GM21786 (cell line): ENCODE results near the gene PDCL3.

ENCODE experiments used
- ATAC-seq: cut with Tn5 transposase; IDR thresholded peaks from one replicate; pipeline ENCODE4 v1.9.1; 2021; ENCODE audit not compliant: unreplicated experiment

The PDCL3 gene

DNA sequence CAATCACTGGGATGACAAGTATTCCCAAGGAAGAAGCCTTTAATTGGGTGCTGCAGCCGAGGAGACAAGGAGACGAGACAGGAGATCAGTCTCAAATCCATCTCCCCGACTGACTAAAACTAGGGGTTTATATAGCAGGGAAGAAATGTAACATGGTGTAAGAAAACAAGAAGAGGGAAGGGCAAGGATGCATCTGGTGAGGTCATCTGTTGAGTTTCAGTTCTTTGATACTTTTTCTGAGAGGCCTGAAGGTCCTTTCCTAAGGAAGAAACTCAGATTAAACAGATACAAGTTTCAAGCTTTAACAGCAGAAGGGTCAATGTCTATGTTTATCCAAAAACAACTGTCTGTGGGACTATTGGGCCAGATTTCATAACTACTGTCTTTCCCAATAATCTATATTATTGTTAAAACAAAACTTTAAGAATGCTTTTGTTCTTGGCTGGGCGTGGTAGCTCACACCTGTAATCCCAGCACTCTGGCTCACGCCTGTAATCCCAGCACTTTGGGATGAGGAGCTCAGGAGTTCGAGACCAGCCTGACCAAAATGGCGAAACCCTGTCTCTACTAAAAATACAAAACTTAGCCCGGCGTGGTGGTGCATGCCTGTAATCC, 2.5 kb upstream of the PDCL3 start:
- ATAC-seq: no peak

GRCh38 chr2:100561191-100561590, 1.6 kb upstream of the PDCL3 start:
- no peak for ATAC-seq

DNA sequence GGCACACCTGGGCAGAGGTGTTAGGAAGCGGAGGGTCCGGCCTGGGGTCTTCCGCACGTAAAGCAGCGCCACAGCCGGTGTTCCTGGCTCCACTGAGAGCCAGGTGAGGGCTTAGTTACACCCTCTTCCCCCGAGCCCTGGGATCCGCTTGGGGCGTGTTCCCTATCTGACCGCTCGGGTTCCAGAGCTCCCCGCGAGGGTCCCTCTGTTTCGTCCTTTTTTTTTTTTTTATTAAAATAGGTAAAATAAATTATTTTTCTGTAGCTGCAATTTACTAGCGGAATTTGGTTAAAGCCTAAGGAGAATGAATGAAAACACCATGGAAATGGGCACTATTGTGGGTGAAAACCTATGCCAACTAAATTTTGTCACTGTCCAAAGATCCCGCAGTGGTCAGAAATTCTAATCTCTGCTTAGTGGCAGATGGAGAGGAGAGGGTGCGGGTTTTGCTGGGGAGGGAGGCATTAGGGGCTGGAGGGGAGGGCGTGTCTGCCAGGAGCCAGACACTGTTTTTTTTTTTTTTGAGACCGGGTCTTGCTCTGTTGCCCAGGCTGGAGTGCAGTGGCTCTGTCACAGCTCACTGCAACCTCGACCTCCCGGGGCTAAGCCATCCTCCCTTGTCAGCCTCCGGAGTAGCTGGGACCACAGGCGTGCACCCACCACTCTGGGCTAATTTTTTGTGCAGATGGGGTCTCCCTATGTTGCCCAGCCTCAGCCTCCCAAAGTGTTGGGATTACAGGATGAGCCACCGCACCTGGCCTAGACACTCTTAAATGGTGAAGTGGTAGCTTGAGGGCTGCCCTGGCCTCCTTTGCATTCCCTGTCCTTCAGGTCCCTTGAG, 834 bp downstream of the PDCL3 start:
- peak; percentile 2 for ATAC-seq

- no peak for ATAC-seq
These were observed 6.2 kb downstream of the PDCL3 start for GRCh38 chr2:100568989-100569388.

GRCh38 chr2:100571668-100572067, 8.9 kb downstream of the PDCL3 start:
- ATAC-seq: no peak

- ATAC-seq: no peak
These were observed 15.0 kb downstream of the PDCL3 start for GRCh38 chr2:100577777-100578176.

- ATAC-seq: peak; percentile 73
These were observed 17.8 kb downstream of the PDCL3 start for GRCh38 chr2:100580367-100581276.

GRCh38 chr2:100581277-100581612, 18.5 kb downstream of the PDCL3 start:
- ATAC-seq: peak; percentile 22

- ATAC-seq: no peak
These were observed 22.0 kb downstream of the PDCL3 start for GRCh38 chr2:100584816-100585215.

GRCh38 chr2:100588071-100588786, 25.4 kb downstream of the PDCL3 start:
- ATAC-seq: no peak

DNA sequence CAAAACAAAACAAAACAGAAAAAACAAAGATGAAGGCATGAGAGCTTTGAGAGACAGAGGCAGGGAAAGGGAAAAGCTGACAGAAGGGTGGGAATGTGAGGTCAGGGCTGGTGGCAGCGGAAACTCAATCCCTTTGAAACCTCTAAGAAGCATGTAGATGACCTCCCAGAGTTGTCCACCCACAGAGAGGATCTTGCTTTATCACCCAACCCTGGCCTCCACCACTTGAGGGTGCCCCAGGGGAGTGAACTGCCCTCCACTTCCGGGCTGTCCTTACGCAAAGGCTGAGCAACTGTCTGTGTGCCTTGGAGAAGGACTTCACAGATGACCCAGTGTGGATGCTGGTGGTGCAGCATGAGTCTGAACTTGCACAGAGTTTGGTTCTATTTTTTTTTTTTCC, 26.7 kb downstream of the PDCL3 start:
- no peak for ATAC-seq

- ATAC-seq: no peak
These were observed 29.4 kb downstream of the PDCL3 start for GRCh38 chr2:100592226-100592625.

DNA sequence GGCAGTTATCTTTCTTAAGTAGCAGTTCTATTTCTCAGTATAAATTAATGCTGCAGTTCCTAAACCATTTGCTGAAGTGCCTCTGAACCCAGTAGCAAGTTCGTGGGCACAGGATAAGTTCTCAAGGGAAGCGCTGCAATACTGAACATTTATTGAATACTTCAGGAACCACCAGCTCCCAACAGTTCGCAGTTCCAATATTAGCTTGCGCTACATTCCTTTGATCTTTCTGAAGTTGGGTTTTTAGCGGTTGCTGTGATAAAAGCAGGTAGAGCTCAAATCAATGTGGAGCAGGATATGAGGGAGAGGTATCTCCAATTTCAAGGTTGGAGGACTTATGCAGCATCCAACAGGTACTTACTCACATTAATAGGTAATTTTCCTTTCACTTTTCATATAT, 33.7 kb downstream of the PDCL3 start:
- ATAC-seq: no peak

DNA sequence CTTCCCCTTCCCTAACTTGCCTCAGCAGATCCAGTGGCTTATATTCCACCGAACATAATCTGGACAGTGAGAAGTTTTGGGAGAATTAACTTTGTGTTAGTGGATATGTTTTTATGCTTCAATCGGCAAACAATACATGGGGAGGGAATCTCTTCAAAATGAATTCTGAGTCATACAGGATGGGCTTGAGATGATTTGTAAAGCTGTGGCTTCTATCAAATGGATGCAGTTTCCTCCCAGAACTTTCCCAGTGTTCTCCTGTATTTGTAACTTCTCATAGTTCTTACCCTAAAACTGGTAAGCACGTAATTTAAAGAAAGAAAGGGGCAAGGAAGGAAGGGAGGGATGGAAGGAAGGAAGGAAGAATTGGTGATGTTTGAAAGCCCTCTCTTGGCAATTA, 36.8 kb downstream of the PDCL3 start:
- ATAC-seq: no peak

GRCh38 chr2:100601661-100602060, 38.9 kb downstream of the PDCL3 start:
- ATAC-seq: no peak

- ATAC-seq: no peak
These were observed 40.6 kb downstream of the PDCL3 start for GRCh38 chr2:100603414-100603813.

DNA sequence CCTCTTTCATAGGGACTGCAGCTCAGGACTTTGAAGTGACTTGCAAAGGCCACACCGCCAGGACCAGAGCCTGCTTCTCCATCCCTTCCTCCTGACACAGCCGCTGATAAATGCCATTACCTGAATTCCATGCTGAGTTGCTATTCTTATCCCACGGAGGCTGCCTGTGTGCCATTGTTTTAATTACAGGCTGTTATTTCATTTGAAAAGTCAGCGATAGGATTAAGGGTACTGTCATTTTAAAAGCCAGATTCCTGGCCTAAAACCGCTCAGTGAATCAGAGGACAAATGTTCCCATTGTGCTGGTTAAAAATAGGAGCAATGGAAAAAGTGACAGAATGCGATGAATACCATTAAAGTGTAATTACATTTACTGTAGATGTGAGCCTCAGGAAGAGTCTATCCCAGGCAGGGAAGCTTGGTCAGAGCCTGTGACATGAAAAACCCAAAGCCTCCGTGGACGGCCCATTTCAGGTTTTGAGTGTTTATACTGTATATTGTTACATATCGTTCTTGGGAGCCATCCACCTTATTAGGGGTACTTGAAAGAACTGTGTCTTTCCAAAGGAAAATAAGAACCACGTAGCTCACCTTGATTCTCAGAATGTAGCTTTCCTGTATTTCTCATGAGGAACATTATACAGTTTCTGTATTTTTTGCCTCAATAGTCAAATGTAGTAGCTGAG, 41.3 kb downstream of the PDCL3 start:
- ATAC-seq: no peak

- ATAC-seq: no peak
These were observed 43.5 kb downstream of the PDCL3 start for GRCh38 chr2:100606332-100606725.

DNA sequence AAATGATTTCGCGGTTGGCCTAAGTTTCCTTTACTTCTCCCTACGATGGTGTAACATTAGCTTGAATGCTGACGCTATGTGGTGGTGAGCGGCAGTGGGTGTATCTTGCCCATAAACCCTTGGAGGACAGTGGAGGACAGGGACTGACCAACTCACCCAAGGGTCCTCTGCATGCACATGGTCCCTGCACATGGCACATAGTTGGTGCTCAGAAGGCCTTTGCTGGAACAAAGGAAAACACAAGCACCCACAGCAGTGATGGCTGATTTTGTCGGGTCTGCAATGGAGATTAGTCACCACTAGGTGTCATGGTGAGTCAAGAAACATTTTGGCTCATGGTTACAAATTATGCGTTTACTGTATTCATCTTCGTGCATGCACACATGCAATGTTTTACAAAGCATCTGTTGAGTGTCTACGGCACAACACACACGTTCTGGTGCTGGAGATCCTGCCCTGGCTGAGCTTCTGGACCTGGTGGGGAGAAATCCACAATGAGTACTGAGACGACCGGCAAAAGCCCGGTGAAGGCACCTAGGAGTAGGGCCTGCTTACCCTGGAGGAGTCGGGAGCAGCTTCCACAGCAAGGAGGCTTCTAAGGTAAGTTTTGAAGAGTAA, 44.0 kb downstream of the PDCL3 start:
- no peak for ATAC-seq

- ATAC-seq: no peak
These were observed 47.6 kb downstream of the PDCL3 start for GRCh38 chr2:100610381-100610831.
